VCaP (cell line): ENCODE results near the gene GPBAR1.

Experiments
- H3K27ac ChIP-seq: fragments of 450-650 bp; 2 replicates; pipeline ENCODE4 v1.5.1; 2017
- CTCF ChIP-seq: fragments of 450-650 bp; conservative IDR thresholded peaks from 2 replicates; pipeline ENCODE4 v1.5.1; 2017; ENCODE audit warnings: mild to moderate bottlenecking, moderate library complexity

Gene GPBAR1

DNA sequence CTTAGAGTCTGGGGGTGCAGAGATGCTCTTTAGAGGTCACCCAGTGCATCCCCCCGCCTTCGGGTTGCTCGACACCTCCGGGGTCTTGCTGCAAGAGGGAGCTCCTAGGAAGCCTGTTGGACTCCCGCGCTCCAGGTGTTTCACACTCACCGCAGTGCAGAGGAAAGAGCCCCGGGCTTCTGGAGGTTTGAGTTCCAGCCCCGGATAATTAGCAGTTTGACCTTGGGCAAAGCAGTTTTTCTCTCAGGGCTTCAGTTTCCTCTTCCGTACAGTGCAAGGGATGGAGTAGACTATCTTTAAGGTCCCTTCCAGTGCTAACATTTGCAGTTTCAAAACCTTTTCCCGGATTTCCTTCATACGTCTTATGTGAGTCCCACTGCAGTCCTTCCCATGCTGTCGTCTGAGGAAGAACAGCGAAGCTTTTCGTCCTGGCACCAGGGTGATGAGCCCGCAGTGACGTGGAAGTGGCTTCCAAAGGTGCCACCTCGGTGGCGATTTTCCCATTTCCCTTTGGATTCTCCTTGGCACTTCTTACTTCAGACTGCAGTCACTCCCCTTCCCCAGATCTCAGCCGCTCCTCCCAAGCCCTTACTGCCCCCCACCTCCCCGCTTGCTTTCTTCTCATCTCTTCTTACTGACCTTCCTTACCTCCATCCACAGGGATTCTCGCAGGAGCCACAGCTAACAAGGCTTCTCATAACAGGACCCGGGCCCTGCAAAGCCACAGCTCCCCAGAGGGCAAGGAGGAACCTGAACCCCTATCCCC, 10.1 kb downstream of the GPBAR1 start:
- TF ChIP-seq CTCF: no peak
- H3K27ac ChIP-seq: peak overlapping the region; percentile 78

- peak overlapping the region; percentile 78 for H3K27ac ChIP-seq
- TF ChIP-seq CTCF: no peak
Measured at GRCh38 chr2:218271487-218271797, 10.6 kb downstream of the GPBAR1 start.

DNA sequence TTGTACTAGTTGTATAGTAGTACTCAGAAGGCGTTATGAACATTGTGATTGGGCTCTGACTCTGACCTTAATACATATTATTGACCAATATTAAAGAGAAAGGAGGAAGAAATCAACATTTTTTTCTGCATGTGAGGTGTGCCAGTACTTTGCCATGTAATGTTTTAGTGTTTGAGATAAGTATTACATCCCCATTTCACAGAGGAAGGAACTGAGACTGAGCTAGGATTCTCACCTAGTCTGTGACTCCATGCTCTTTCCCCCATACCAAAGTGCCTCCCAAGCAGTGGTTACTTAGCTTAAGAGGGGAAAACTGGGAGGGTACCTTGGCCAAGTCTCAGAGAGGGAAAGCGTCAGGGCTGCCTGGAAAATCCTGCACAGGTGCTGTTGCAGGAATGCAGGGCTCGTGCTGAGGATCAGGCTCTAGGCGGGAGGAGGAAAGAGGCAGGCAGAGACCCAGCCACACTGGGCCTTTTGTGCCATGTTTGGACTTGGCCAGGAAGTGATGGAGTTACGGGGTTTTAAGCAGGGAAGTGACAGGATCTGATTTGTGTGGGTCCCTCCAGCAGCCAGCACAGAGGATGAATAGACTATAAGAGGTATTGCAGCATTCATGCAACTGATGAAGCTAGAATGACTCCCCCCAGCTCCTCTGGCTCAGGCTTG, 11.2 kb downstream of the GPBAR1 start:
- H3K27ac ChIP-seq: peak overlapping the region; percentile 66; the same call in 1 of the 2 replicates
- TF ChIP-seq CTCF: no peak

DNA sequence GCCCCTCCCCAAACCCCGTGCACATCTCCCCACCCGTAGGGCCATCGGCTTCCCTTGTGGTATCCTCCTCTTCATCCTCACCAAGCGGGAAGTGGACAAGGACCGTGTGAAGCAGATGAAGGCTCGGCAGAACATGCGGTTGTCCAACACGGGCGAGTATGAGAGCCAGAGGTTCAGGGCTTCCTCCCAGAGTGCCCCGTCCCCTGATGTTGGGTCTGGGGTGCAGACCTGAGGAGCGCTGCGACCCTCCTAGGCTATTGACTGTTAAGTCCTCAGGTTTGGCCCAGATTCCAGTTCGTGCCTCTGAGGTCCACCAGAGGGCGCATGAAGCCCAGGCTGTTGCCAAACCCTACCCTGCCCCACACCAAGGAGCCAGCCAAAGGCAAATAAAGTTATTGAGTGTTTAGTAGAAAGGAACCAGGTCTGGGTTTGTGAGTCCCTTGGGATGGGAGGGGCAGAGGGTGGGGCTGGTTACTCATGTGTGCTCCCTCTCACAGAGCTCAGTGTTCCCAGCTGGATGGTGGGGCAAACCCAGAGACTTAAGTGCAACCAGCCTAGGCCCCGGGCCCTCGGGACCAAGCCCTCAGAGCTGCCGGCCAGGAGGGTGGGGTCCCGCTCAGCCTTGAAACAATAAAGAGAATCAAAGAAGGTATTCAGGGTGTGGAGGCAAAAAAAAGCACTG, 11.9 kb downstream of the GPBAR1 start:
- TF ChIP-seq CTCF: peak; percentile 93
- peak overlapping the region; percentile 66 for H3K27ac ChIP-seq

DNA sequence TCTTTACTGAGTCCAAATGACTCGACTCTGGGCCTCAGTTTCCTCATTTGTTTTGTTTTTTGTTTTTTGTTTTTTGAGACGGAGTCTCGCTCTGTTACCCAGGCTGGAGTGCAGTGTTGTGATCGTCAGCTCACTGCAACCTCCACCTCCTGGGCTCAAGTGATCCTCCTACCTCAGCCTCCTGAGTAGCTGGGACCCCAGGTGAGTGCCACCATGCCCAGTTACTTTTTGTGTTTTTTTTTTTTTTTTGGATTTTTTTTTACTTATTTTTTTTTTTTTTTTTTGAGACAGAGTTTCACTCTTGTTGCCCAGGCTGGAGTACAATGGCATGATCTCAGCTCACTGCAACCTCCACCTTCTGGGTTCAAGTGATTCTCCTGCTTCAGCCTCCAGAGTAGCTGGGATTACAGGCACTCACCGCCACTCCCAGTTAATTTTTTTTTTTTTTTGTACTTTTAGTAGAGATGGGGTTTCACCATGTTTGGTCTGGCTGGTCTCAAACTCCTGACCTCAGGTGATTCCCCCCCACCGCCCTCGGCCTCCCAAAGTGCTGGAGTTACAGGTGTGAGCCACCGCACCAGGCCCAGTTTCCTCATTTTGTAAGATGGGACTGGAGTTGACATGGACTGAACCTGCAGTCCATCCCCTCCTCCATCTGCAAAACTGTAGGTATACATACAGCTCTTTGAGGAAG, 12.5 kb downstream of the GPBAR1 start:
- H3K27ac ChIP-seq: peak overlapping the region; percentile 66

DNA sequence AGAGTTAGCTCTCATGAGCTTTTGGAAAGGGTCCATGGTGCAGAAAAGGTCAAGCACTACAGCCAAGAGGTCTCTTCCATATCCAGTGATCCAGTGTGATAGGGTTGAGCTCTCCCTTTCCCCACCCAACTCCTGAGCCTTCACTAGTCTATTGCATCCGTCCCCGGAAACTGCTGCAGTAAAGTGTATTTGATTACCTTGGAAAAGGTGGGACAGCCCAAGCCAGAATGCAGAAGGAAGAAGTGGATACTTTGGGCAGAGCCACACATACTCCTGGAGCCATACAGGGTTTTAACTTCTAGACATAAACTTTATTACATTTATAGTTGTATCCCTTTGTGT, 13.1 kb downstream of the GPBAR1 start:
- peak overlapping the region; percentile 66; the same call in 1 of the 2 replicates for H3K27ac ChIP-seq
- TF ChIP-seq CTCF: no peak

DNA sequence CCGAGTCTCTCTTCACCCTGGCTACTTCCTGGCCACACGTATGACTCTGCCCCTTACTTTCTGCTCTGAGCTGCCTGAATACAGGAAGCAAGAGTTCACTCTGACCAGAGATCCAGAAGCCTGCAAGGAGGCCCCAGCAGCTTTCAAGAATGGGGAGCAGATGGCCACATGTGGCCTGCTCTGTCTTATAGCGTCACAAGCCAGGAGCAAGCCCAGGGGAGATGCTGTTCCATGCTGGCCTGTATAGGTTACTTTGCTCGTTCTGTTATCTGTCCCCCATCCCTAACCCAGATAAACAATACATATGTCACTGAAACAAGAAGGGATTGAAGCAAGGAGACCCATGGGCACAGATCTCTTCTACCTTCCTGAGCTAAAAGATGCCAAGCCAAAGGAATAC, 13.8 kb downstream of the GPBAR1 start:
- peak overlapping the region; percentile 66; the same call in 1 of the 2 replicates for H3K27ac ChIP-seq
- TF ChIP-seq CTCF: no peak
